Measurements from ENCODE around the gene ZCCHC24. TPM values are rescaled to one million over a fixed set of nuclear protein-coding genes. Genes with fewer than 3 reads are reported as not detected.
"Not testable (repeated sequence)": the region's sequence is repeated elsewhere in the genome, so short reads cannot be mapped to it uniquely, and the experiment has no call there.

Gene ZCCHC24
- total RNA-seq, 1 donor from 2014 or later: 57.0 TPM

DNA sequence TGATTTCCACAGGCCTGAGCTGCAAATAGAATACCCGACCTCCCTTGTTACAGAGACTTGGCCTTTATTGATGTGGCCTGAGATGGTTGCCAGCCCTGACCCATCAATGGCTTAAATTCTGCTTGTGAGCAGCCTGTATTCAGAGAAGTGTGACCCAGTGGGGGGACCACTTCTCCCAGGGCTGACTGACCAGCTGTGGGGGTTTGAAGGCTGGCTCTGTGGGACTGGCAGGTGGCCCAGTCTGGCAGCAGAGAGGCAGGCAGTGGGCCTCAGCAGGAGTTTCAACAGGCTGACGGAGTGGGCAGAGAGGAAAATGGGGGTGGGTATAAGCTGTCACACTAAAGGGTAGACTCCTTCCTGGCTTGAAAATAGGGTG lies 110.3 kb downstream of the ZCCHC24 start:
- intact Hi-C loops (cut with DNase I): no loop called here
- TF ChIP-seq POLR2A (IDR thresholded peaks at IDR 0.05) (no peak), POLR2AphosphoS5 (IDR thresholded peaks at IDR 0.05; ENCODE audit: insufficient read depth in 1 of 2, low read depth in 1 of 2) (no peak)
- TF ChIP-seq, protein P1, sequence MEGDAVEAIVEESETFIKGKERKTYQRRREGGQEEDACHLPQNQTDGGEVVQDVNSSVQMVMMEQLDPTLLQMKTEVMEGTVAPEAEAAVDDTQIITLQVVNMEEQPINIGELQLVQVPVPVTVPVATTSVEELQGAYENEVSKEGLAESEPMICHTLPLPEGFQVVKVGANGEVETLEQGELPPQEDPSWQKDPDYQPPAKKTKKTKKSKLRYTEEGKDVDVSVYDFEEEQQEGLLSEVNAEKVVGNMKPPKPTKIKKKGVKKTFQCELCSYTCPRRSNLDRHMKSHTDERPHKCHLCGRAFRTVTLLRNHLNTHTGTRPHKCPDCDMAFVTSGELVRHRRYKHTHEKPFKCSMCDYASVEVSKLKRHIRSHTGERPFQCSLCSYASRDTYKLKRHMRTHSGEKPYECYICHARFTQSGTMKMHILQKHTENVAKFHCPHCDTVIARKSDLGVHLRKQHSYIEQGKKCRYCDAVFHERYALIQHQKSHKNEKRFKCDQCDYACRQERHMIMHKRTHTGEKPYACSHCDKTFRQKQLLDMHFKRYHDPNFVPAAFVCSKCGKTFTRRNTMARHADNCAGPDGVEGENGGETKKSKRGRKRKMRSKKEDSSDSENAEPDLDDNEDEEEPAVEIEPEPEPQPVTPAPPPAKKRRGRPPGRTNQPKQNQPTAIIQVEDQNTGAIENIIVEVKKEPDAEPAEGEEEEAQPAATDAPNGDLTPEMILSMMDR (IDR thresholded peaks at IDR 0.05): no peak
- Histone ChIP-seq H3K4me3 (no peak overlapping the region), H3K36me3 (no peaks in the 10 kb centered on the region), H3K9me3 (no peaks in the 10 kb centered on the region), H3K27me3 (no peaks in the 10 kb centered on the region), H3K27ac (no peak overlapping the region), H3K4me1 (no peaks in the 10 kb centered on the region)
- DNase-seq (ENCODE audit: extremely low spot score in 2 of 2): no peak

DNA sequence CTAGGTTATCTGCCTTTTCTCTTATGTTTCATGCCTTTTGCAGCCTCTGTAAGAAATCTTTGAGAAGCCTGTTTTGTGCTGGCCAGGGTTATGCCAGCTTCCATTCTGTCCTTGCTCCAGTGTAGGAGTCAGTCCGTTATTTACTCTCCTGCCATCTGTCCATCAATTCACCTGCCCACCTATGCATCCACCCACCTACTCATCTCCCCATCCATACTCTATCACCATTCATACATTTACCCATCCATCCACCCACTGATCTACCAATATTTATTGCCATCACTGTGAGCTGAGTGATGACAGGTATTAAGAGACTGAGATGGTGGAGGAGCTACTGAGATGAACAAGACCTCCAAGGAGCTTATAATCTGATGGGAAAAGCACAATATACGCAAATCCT lies 110.9 kb downstream of the ZCCHC24 start:
- Histone ChIP-seq H3K27ac (no peak overlapping the region), H3K4me3 (no peak overlapping the region), H3K4me1 (no peaks in the 10 kb centered on the region), H3K9me3 (no peaks in the 10 kb centered on the region), H3K36me3 (no peaks in the 10 kb centered on the region), H3K27me3 (no peaks in the 10 kb centered on the region)
- no peak for TF ChIP-seq POLR2AphosphoS5 (IDR thresholded peaks at IDR 0.05; ENCODE audit: insufficient read depth in 1 of 2, low read depth in 1 of 2)
- TF ChIP-seq, protein P1 (IDR thresholded peaks at IDR 0.05): no peak
- no peak for TF ChIP-seq POLR2A (IDR thresholded peaks at IDR 0.05)
- no peak for DNase-seq (ENCODE audit: extremely low spot score in 2 of 2)
- intact Hi-C loops (cut with DNase I): no loop called here

DNA sequence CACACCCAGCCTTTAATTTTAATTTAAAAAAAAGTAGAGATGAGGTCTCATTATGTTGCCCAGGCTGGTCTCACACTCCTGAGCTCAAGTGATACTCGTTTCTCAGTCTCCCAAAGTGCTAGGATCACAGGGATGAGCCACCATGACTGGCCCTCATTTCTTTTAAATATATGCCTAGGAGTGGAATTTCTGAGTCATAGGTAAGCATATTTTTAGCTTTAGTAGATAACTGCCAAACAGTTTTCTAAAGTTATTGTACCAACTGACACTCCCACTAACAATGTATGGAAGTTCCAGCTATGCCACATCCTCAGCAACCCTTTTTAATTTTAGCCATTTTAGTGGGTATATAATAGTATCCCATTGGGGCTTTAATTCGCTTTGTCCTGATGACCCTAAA lies 111.9 kb downstream of the ZCCHC24 start:
- H3K9me3 ChIP-seq: no peaks in the 10 kb centered on the region
- no peaks in the 10 kb centered on the region for H3K4me1 ChIP-seq
- no peaks in the 10 kb centered on the region for H3K36me3 ChIP-seq
- intact Hi-C loops (cut with DNase I): no loop called here
- TF ChIP-seq POLR2A (IDR thresholded peaks at IDR 0.05): no peak
- TF ChIP-seq, protein P1 (IDR thresholded peaks at IDR 0.05): no peak
- TF ChIP-seq POLR2AphosphoS5 (IDR thresholded peaks at IDR 0.05; ENCODE audit: insufficient read depth in 1 of 2, low read depth in 1 of 2): no peak
- no peaks in the 10 kb centered on the region for H3K27me3 ChIP-seq
- no peak overlapping the region for H3K4me3 ChIP-seq
- no peak overlapping the region for H3K27ac ChIP-seq
- no peak for DNase-seq (ENCODE audit: extremely low spot score in 2 of 2)

DNA sequence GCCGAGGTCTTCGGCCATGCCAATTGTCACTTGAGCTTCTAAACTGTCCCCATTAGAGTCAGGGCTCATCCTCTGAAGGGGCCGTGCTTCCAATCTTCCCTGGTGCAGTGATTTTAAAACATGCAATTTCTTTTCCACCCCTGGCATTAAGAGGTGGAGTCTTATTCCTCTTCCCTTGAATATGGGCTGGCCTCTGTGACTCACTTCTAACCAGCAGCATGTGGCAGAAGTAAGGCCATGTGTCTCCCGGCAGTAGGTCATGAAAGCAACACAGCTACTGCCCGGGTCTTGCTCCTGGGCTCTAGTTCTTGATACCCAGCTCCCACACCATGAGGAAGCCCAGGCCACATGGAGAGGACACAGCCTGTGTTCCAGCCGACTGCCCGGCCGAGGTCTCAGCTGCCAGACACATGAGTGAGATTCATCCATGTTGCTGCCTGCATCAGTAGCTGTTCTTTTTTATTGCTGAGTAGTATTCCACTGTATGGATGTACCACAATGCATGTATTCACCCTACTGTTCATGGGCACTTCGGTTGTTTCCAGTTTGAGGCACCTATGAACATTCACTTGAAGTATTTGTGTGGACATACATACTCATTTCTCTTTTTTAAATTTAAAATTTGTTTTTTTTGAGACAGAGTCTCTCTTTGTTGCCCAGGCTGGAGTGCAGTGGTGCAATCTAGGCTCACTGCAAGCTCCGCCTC lies 112.7 kb downstream of the ZCCHC24 start:
- H3K9me3 ChIP-seq; intact Hi-C loops (cut with DNase I); H3K4me1 ChIP-seq; H3K4me3 ChIP-seq; H3K27ac ChIP-seq; H3K36me3 ChIP-seq; H3K27me3 ChIP-seq; DNase-seq (ENCODE audit: extremely low spot score in 2 of 2): not testable (repeated sequence)

Other genes with a start within 250 kb of the ZCCHC24 start
- 44.7 TPM for gene PPIF, start 98.2 kb downstream of the ZCCHC24 start, total RNA-seq
- gene EIF5AL1, start 66.9 kb upstream of the ZCCHC24 start, total RNA-seq: not detected
- gene SFTPA2, start 114.8 kb upstream of the ZCCHC24 start, total RNA-seq: 0.74 TPM
- 2.9 TPM for gene SFTPA1, start 165.3 kb upstream of the ZCCHC24 start, total RNA-seq